GM23338 (cell line): ENCODE results near the gene ULK3.

ENCODE experiments used
- CTCF ChIP-seq, 2 experiments: fragments of 200-600 bp in 1 of 2; sonication (generic) in 1 of 2; conservative IDR thresholded peaks; 2 replicates each; pipeline versions ENCODE4 v1.5.1 to v1.6.1; 2016 to 2017; ENCODE audit warnings: antibody characterized with exemption in 2 of 2, low read depth in 2 of 2, mild to moderate bottlenecking in 2 of 2, moderate library complexity in 1 of 2
- NANOG ChIP-seq: IDR thresholded peaks from 2 replicates; pipeline ENCODE4 v1.6.1; 2016; ENCODE audit warnings: antibody characterized with exemption, borderline replicate concordance

- TF ChIP-seq CTCF (conservative IDR thresholded peaks at IDR 0.05; ENCODE audit: low read depth in 2 of 2) (no peak), NANOG (no peak)
Observed at GRCh38 chr15:74825866-74826265, 17.1 kb downstream of the ULK3 start.
